ENCODE results near the gene FCRLB.
"Not testable (repeated sequence)": the region's sequence is repeated elsewhere in the genome, so short reads cannot be mapped to it uniquely, and the experiment has no call there.

The FCRLB gene

DNA sequence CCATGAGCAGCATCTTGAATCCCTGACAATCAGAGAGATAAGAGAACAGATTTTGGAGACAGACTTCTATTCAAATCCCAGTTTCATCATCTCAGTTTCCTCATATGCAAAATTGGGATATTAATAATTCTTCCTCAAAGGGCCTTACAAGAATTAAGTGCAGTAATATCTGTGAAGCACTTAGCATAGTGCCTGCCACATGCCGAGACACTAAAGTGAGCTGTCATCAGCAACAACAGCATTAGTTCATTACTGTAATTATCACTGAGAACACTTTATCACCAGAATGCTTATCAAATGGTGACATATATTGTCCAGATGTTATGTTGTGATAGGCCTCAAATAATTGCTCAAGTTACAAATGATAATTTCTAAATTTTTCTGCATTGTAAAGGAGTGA, 922 bp upstream of the FCRLB start:
- no peak for DNase-seq (ENCODE audit: low spot score)

DNA sequence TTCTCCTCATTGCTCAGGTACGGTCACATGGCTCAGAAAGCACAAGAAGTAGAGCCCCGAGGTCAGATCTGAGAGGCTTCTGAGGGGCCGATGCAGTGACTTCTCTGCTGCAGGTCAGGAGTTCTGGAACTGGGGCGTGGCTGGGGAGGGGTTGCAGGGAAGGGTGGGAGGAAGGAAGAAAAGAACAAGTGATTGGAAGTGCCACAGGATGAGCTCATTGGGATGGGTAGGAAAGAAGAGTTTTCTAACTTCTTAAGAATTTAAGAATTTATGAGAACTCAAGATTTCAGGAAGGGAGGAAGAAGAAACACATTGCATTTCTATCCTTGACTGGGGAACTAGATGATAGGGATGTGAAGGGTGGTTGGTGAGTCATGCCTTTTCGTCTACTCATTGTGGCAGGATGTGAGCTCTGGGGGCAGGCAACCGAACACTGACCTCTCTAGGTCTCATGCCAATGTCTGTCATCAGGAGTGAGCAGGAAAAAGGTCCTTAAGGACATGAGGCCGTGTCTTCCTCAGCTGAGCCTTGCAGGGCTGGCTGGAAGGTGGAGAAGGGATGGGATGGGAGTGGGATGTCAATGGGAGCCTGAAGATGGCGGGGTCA, 497 bp downstream of the FCRLB start:
- no peak for DNase-seq (ENCODE audit: low spot score)

DNA sequence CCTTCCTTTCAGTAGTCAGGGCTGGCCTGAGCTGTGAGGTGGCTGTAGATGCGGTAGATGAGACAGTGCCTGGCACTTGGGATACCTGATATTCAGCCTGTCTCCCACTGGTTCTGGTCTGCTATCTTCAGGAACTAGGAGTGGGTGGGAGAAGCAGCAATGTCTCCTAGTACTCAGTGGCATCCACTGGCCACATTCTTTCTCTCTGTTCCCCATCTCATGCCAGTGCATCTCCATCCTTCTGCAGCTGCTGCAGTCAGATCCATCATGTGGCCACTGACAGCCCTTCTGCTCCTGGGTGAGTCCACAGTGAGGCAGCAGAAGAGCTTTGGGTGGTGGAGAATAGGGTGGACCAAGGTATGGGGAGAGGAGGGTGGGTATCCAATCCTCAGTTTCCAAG, 1.1 kb downstream of the FCRLB start:
- DNase-seq (ENCODE audit: low spot score) = no peak

DNA sequence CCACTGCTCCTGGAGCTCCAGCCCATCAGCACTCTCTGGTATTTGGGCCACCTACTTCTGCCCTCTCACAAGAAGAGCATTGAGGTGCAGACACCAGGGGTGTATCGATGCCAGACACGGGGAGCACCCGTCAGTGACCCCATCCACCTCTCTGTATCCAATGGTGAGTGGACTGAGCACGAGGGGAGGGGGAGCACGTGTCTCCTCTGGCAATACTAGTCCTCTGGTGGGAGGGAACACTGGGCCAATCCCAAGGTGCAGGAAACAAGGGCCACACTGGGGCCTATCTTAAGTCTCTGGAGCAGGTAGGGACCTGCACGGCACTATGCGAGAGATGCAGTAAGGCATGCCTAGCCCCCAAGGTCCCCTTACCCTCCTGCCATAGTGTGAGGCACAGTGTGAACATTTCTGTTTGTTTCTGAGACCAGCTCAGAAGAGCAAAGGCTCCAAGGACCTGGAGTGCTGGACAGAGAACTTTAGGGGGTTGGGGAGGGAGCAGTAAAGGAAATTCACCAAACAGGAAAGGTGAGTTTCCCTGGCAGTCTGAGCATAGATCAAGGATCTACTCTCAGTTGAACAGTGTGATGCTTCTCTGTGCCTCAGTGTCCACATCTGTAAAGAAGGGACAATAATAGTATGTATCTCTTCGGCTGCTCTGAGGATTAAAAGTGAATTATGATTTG, 2.3 kb downstream of the FCRLB start:
- DNase-seq (ENCODE audit: low spot score) = no peak

- not testable (repeated sequence) for DNase-seq (ENCODE audit: low spot score)
Observed at GRCh38 chr1:161725258-161725907, 4.0 kb downstream of the FCRLB start.

DNA sequence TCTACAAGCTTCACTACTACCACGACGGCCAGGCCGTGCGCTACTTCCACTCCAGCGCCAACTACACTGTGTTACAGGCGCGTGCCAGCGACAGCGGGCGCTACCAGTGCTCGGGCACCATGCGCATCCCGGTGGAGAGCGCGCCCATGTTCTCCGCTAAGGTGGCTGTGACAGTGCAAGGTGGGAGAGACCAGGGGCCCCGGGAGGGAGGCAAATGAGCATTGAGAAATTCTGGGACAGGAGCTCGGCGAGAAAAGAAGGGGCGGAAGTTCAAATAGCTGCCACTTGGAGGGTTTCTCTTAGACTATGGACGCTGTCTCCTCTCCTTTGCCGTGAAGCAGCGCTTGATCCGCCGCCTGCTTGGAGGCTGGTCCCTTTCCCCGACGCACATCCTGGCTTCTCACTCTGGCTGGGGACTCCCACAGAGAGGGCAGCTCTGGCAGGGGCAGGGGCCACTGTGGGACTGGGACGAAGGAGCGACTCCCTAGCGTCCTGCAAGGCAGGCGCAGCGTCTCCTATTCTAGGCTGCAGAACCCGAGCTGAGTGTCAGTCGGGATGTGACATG, 4.6 kb downstream of the FCRLB start:
- DNase-seq (ENCODE audit: low spot score) = peak; percentile 38

DNA sequence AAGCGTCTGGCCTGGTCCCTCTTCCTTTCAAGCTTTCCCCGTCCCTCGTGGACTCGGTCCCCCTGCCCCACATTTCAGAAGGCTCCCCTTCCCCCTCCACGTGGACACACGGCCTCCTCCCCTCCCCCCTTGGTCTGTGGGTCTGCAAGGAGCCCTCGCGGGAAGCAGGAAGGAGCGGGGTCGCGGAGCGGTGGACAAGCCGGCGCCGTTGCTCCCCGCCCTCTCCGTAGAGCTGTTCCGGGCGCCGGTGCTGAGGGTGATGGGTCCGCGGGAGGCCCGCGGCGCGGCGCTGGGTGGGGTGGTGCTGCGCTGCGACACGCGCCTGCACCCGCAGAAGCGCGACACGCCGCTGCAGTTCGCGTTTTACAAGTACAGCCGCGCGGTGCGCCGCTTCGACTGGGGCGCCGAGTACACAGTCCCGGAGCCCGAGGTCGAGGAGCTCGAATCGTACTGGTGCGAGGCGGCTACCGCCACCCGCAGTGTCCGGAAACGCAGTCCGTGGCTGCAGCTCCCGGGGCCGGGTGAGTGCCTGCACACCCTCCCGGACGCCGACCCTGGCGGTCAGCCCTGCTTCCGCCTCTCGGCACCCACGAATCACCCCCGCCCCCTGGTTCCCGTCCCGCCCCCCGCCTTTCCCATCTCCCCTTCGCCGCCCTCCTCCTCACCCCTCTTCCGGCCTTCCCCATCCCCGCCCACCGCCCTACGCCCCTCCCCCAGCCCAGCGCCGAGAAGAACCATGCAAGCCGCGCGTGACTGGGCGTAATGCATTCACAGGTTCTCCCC, 5.3 kb downstream of the FCRLB start:
- peak; percentile 79 for DNase-seq (ENCODE audit: low spot score)

GRCh38 chr1:161727256-161727924, 6.0 kb downstream of the FCRLB start:
- peak; percentile 13 for DNase-seq (ENCODE audit: low spot score)

DNA sequence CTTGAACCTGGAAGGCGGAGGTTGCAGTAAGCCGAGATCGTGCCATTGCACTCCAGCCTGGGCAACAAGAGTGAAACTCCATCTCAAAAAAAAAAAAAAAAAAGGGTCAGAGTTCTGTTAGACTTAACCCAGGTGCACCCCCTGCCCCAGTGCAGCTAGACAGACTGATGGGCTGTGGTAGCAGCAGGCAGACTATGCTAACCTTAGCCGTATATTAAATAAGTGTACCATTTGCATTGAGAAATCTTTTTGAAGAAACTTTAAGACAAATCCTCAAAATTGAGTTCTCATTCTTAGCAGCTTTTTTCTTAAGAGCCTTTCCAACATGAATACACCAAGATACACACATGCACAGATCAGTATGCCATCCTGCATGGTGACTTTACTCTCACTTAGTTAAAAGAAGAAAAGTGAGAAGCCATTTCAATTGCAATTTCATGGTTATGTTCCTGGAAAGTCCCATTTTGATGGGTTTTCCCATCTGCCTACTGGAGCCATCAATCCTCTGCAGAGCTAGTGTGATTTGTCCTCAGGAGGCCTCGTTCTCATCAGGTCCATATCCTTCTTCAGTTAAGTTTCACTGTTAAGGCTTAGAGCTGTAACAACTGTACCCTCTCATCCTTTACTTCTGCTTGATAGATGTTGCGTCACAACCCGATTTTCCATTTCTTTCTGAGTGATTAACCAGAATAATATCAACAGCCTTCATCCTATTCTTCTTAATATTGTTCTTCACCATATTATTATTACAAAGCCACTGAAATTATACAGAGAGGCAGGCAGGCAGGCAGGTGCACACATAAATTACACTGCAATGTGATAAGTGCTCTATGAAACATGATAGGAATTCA, 7.3 kb downstream of the FCRLB start:
- DNase-seq (ENCODE audit: low spot score) = no peak

GRCh38 chr1:161730050-161730564, 8.8 kb downstream of the FCRLB start:
- no peak for DNase-seq (ENCODE audit: low spot score)

GRCh38 chr1:161731241-161731640, 9.9 kb downstream of the FCRLB start:
- no peak for DNase-seq (ENCODE audit: low spot score)

GRCh38 chr1:161731981-161732718, 10.8 kb downstream of the FCRLB start:
- DNase-seq (ENCODE audit: low spot score) = no peak

GRCh38 chr1:161733526-161733925, 12.2 kb downstream of the FCRLB start:
- no peak for DNase-seq (ENCODE audit: low spot score)

DNA sequence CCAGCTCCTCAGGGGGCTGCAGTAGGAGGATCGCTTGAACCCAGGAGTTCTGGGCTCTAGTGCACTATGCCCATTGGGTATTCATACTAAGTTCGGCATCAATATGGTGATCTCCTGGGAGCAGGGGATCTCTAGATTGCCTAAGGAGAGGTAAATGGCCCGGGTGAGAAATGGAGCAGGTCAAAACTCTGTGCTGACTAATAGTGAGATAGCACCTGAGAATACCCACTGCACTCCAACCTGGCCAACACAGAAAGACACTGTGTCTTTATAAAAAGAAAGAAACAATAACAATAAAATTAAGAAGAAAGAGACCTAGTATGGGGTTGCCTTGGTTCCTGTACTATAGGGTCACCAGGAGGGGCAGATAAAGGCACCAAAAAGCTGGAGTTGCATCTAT, 14.5 kb downstream of the FCRLB start:
- no peak for DNase-seq (ENCODE audit: low spot score)

DNA sequence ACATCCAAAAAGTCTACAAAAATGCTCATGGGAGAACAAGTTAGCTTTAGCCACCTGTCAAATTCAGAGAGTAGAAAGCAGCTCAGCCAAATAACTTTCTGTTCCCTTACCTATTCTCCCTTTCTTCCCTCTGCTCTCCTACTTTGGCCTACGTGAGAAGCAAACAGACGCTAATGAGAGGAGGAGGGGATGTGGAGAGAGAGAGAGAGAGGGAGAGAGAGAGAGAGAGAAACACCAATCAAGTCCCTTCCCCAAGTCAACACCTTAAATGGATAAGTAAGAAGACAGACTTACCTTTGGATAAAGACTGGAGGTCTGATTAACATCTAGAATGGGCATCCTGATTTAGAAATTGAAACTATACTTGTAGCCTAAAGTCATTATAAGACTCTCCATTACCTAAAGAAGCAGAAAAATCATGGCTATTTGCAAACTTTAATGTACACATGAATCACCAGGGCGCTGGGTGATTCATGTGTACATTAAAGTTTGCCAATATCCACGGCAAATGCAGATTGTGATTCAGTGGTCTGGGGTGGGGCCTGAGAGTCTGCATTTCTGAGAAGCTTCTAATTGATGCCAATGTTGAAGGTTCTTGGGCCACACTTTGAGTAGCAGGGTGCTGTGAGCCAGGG, 15.1 kb downstream of the FCRLB start:
- DNase-seq (ENCODE audit: low spot score) = no peak

- no peak for DNase-seq (ENCODE audit: low spot score)
Observed at GRCh38 chr1:161737625-161738024, 16.3 kb downstream of the FCRLB start.

DNA sequence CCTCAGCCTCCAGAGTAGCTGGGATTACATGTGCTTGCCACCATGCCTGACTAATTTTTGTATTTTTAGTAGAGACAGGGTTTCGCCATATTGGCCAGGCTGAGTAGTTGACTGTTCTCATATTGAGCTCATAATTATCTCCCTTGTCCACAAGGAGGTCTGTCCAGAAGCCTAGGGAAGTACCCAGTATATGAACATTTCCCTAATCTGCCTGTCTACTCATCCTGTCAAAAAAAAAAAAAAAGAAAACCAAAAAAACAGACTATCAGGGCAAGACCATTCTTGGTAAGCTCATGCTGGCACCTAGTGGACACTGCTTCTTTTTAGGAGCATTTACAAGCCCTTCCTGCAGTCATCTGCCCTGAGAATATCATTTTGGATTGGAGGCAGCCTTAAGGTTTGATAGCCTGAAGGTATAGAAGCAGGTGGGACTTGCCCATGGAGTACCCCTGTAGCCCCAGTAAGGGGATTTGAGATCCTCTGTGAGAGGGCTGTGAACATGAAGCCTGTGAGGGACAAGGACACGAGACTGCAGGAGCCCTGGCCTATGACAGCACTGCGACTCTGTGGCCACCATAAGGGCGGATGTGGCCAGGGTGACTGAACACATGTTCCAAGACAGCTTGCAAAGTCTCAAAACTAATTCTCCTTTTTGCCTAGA, 17.4 kb downstream of the FCRLB start:
- peak; percentile 21 for DNase-seq (ENCODE audit: low spot score)

GRCh38 chr1:161739865-161740566, 18.7 kb downstream of the FCRLB start:
- DNase-seq (ENCODE audit: low spot score) = peak; percentile 35

All from germinal center (tissue), 1 donor.